HG03521 (cell line): Measurements from ENCODE around the gene DAP.

Experiments used
- ATAC-seq: cut with Tn5 transposase; IDR thresholded peaks from one replicate; pipeline ENCODE4 v1.9.1; 2021; ENCODE audit warnings: mild to moderate bottlenecking, moderate library complexity; ENCODE audit not compliant: unreplicated experiment

The DAP gene

GRCh38 chr5:10712574-10713366 lies 48.3 kb downstream of the DAP start:
- peak; percentile 80 for ATAC-seq

GRCh38 chr5:10711562-10711961 lies 49.5 kb downstream of the DAP start:
- ATAC-seq: no peak

GRCh38 chr5:10710513-10711128 lies 50.4 kb downstream of the DAP start:
- ATAC-seq: no peak

- no peak for ATAC-seq
These were observed 51.1 kb downstream of the DAP start for GRCh38 chr5:10709933-10710332.

- ATAC-seq: no peak
These were observed 51.6 kb downstream of the DAP start for GRCh38 chr5:10709409-10709808.

- no peak for ATAC-seq
These were observed 52.7 kb downstream of the DAP start for GRCh38 chr5:10708189-10708944.

- no peak for ATAC-seq
These were observed 53.6 kb downstream of the DAP start for GRCh38 chr5:10707198-10708142.

GRCh38 chr5:10706326-10706725 lies 54.7 kb downstream of the DAP start:
- ATAC-seq: no peak

- no peak for ATAC-seq
These were observed 55.3 kb downstream of the DAP start for GRCh38 chr5:10705747-10706146.

- no peak for ATAC-seq
These were observed 55.9 kb downstream of the DAP start for GRCh38 chr5:10704949-10705621.

GRCh38 chr5:10703676-10704075 lies 57.4 kb downstream of the DAP start:
- ATAC-seq: no peak

GRCh38 chr5:10702911-10703491 lies 58.0 kb downstream of the DAP start:
- no peak for ATAC-seq

- ATAC-seq: no peak
These were observed 58.9 kb downstream of the DAP start for GRCh38 chr5:10702040-10702629.

GRCh38 chr5:10701567-10702039 lies 59.4 kb downstream of the DAP start:
- no peak for ATAC-seq

GRCh38 chr5:10700516-10700915 lies 60.5 kb downstream of the DAP start:
- ATAC-seq: no peak

GRCh38 chr5:10699987-10700386 lies 61.0 kb downstream of the DAP start:
- ATAC-seq: peak; percentile 58

GRCh38 chr5:10699281-10699874 lies 61.7 kb downstream of the DAP start:
- ATAC-seq: peak; percentile 57

- ATAC-seq: no peak
These were observed 65.1 kb downstream of the DAP start for GRCh38 chr5:10695759-10696543.
